Cerebellar cortex (tissue), 1 donor: Measurements from ENCODE around the gene RAB39A.
"Not testable (repeated sequence)": the region's sequence is repeated elsewhere in the genome, so short reads cannot be mapped to it uniquely, and the experiment has no call there.

Experiments used
- DNase-seq: peaks from one replicate; pipeline ENCODE4 v3.0.0-alpha.2; 2015; ENCODE audit warnings: low spot score

Gene RAB39A

GRCh38 chr11:107928046-107928766 is at the start of gene RAB39A:
Gene RAB39A (plus strand): TSS chr11:107928448. CDS start chr11:107928569, 121 bp downstream.
- peak; percentile 99 for DNase-seq

GRCh38 chr11:107881471-107881870 is 46.8 kb upstream of the RAB39A start:
- DNase-seq = not testable (repeated sequence)

- no peak for DNase-seq
Observed at GRCh38 chr11:107882095-107882820, 46.0 kb upstream of the RAB39A start.

GRCh38 chr11:107898270-107898669 is 30.0 kb upstream of the RAB39A start:
- peak; percentile 49 for DNase-seq

GRCh38 chr11:107908211-107908610 is 20.0 kb upstream of the RAB39A start:
- DNase-seq = no peak

- not testable (repeated sequence) for DNase-seq
Observed at GRCh38 chr11:107912415-107912814, 15.8 kb upstream of the RAB39A start.

- no peak for DNase-seq
Observed at GRCh38 chr11:107915229-107915628, 13.0 kb upstream of the RAB39A start.

GRCh38 chr11:107916671-107917241 is 11.5 kb upstream of the RAB39A start:
- DNase-seq = peak; percentile 35

GRCh38 chr11:107921997-107922396 is 6.3 kb upstream of the RAB39A start:
- no peak for DNase-seq

- not testable (repeated sequence) for DNase-seq
Observed at GRCh38 chr11:107923519-107923918, 4.7 kb upstream of the RAB39A start.

GRCh38 chr11:107924306-107924705 is 3.9 kb upstream of the RAB39A start:
- no peak for DNase-seq

- no peak for DNase-seq
Observed at GRCh38 chr11:107927559-107927958, 689 bp upstream of the RAB39A start.

GRCh38 chr11:107928767-107929507 is 689 bp downstream of the RAB39A start:
- peak; percentile 61 for DNase-seq

- peak; percentile 53 for DNase-seq
Observed at GRCh38 chr11:107929611-107930200, 1.5 kb downstream of the RAB39A start.

- no peak for DNase-seq
Observed at GRCh38 chr11:107931206-107931605, 3.0 kb downstream of the RAB39A start.

- no peak for DNase-seq
Observed at GRCh38 chr11:107947904-107948303, 19.7 kb downstream of the RAB39A start.

GRCh38 chr11:107948328-107948727 is 20.1 kb downstream of the RAB39A start:
- not testable (repeated sequence) for DNase-seq

GRCh38 chr11:107951155-107951554 is 22.9 kb downstream of the RAB39A start:
- DNase-seq = no peak

- DNase-seq = no peak
Observed at GRCh38 chr11:107953446-107953845, 25.2 kb downstream of the RAB39A start.

GRCh38 chr11:107956543-107956942 is 28.3 kb downstream of the RAB39A start:
- no peak for DNase-seq

GRCh38 chr11:107957109-107957588 is 28.9 kb downstream of the RAB39A start:
- DNase-seq = peak; percentile 57

GRCh38 chr11:107961480-107961879 is 33.2 kb downstream of the RAB39A start:
- no peak for DNase-seq
